Ascending aorta (tissue), 2 donors: ENCODE measurements around the gene CALML3. TPM values are rescaled to one million over a fixed set of nuclear protein-coding genes. Genes with fewer than 3 reads are reported as not detected.
A peak's percentile ranks its signal among the peaks of the same experiment; 100 is the strongest.

Experiments used
- DNase-seq, 2 donors: peaks; one replicate each; pipeline ENCODE4 v3.0.0-alpha.2; 2019; ENCODE audit warnings: low spot score in 2 of 2
- H3K27ac ChIP-seq, 2 donors: fragments of 200-600 bp; sonication (generic); one replicate each; pipeline ENCODE4 v1.5.1; 2016 to 2017; ENCODE audit warnings: mild to moderate bottlenecking in 1 of 2
- H3K27me3 ChIP-seq: fragments of 200-600 bp; sonication (generic); one replicate; pipeline ENCODE4 v1.5.1; 2017
- H3K36me3 ChIP-seq, 2 donors: fragments of 200-600 bp; sonication (generic); one replicate each; pipeline ENCODE4 v1.5.1; 2016
- H3K4me1 ChIP-seq, 2 donors: fragments of 200-600 bp; sonication (generic); one replicate each; pipeline ENCODE4 v1.5.1; 2016 to 2017; ENCODE audit warnings: mild to moderate bottlenecking in 1 of 2
- H3K4me3 ChIP-seq, 2 donors: fragments of 200-600 bp; sonication (generic); one replicate each; pipeline ENCODE4 v1.5.1; 2016 to 2017; ENCODE audit warnings: mild to moderate bottlenecking in 1 of 2
- H3K9me3 ChIP-seq, 2 donors: fragments of 200-600 bp; sonication (generic); one replicate each; pipeline ENCODE4 v1.5.1; 2016
- CTCF ChIP-seq, 3 experiments: fragments of 200-600 bp in 2 of 3; fragments of 450-650 bp in 1 of 3; sonication (generic) in 2 of 3; IDR thresholded peaks; one replicate each; pipeline ENCODE4 v1.5.1; 2016 to 2019; ENCODE audit warnings: antibody characterized with exemption in 3 of 3, mild to moderate bottlenecking in 1 of 3, moderate library complexity in 1 of 3
- intact Hi-C: fragments of 100-400 bp; cut with DNase I; formaldehyde crosslinking; loops from one replicate; pipeline ENCODE4 v1.15.1; 2023
- total RNA-seq: library from RNA; depleted of rRNA; stranded (reverse); fragments of >200 nt; gene quantifications from one replicate; pipeline ENCODE4 v1.1.0, GENCODE V29; 2016

CALML3 gene
- total RNA-seq, 1 donor from 2014 or later: not detected

GRCh38 chr10:5551531-5552375 is 27.0 kb downstream of the CALML3 start:
- Histone ChIP-seq H3K4me3 (no peak overlapping the region), H3K36me3 (no peaks in the 10 kb centered on the region), H3K4me1 (peaks cover 18 to 60% of the 10 kb centered on the region in 2 donors), H3K27ac (peak overlapping the region; percentile 82 to 91), H3K9me3 (no peaks in the 10 kb centered on the region), H3K27me3 (no peaks in the 10 kb centered on the region)
- no peak for TF ChIP-seq CTCF (IDR thresholded peaks at IDR 0.05)
- peak in 1 of 2 donors; percentile 3 for DNase-seq
- intact Hi-C loops: loop anchor here (5.0 kb wide), 1 partner anchor 51 kb away; no protein-coding TSS in a partner anchor

- Histone ChIP-seq H3K4me1 (peaks cover 26 to 60% of the 10 kb centered on the region in 2 donors), H3K27me3 (no peaks in the 10 kb centered on the region), H3K27ac (peak overlapping the region; percentile 82 to 91), H3K4me3 (no peak overlapping the region), H3K9me3 (no peaks in the 10 kb centered on the region), H3K36me3 (no peaks in the 10 kb centered on the region)
- peak in 1 of 2 donors; percentile 63 for DNase-seq
- intact Hi-C loops: loop anchor here (5.0 kb wide), 1 partner anchor 50 kb away; no protein-coding TSS in a partner anchor
- no peak for TF ChIP-seq CTCF (IDR thresholded peaks at IDR 0.05)
Observed at GRCh38 chr10:5552376-5553321, 27.9 kb downstream of the CALML3 start.

GRCh38 chr10:5553400-5554170 is 28.8 kb downstream of the CALML3 start:
- peak overlapping the region; percentile 82 to 91 for H3K27ac ChIP-seq
- DNase-seq: peak in 1 of 2 donors; percentile 63
- no peaks in the 10 kb centered on the region for H3K9me3 ChIP-seq
- no peak for TF ChIP-seq CTCF (IDR thresholded peaks at IDR 0.05)
- H3K27me3 ChIP-seq: no peaks in the 10 kb centered on the region
- H3K4me1 ChIP-seq: peaks cover 21 to 62% of the 10 kb centered on the region in 2 donors
- intact Hi-C loops: loop anchor here (2.0 to 5.0 kb wide), 2 partner anchors 49 to 67 kb away; no protein-coding TSS in a partner anchor
- peak overlapping the region in 1 of 2 donors; percentile 38 for H3K4me3 ChIP-seq
- H3K36me3 ChIP-seq: no peaks in the 10 kb centered on the region

GRCh38 chr10:5555021-5555510 is 30.3 kb downstream of the CALML3 start:
- no peaks in the 10 kb centered on the region for H3K9me3 ChIP-seq
- TF ChIP-seq CTCF (IDR thresholded peaks at IDR 0.05): no peak
- peak overlapping the region; percentile 6 to 38 for H3K4me3 ChIP-seq
- peak overlapping the region; percentile 82 to 91 for H3K27ac ChIP-seq
- peak in 1 of 2 donors; percentile 69 for DNase-seq
- intact Hi-C loops: loop anchor here (2.0 kb wide), 1 partner anchor 66 kb away; no protein-coding TSS in a partner anchor
- no peaks in the 10 kb centered on the region for H3K27me3 ChIP-seq
- peaks cover 27 to 68% of the 10 kb centered on the region in 2 donors for H3K4me1 ChIP-seq
- H3K36me3 ChIP-seq: no peaks in the 10 kb centered on the region
